HEK293 (cell line): ENCODE results near the gene ENKUR.

ENCODE experiments used
- CTCF ChIA-PET: fragments of 350-600 bp; formaldehyde crosslinking; extraction: SDS; loops from one replicate; lab custom pipeline; 2021; ENCODE audit warnings: antibody characterized with exemption; lab: Yijun Ruan, JAX
- POLR2A ChIA-PET: fragments of 300-600 bp; formaldehyde crosslinking; extraction: SDS; loops from one replicate; lab custom pipeline; 2020; ENCODE audit warnings: antibody characterized with exemption, inconsistent platforms; lab: Yijun Ruan, JAX
- H3K27ac ChIP-seq: fragments of 200-500 bp; sonication (Bioruptor generic); 2 replicates; pipeline ENCODE4 v1.5.1; 2014; ENCODE audit warnings: low read depth, low read length, control low read depth, inconsistent platforms; ENCODE audit errors: extremely low read depth
- H3K36me3 ChIP-seq, 2 experiments: fragments of 200-500 bp in 1 of 2; sonication (Bioruptor generic) in 1 of 2; 1 replicate in 1 of 2; 2 replicates in 1 of 2; pipeline ENCODE4 v1.5.1; 2014 to 2017; ENCODE audit warnings: inconsistent platforms in 2 of 2, low read length in 2 of 2; ENCODE audit not compliant: control insufficient read depth in 2 of 2, insufficient read depth in 1 of 2
- H3K4me1 ChIP-seq: fragments of 200-500 bp; sonication (Bioruptor generic); 2 replicates; pipeline ENCODE4 v1.5.1; 2014; ENCODE audit warnings: mild to moderate bottlenecking, low read length, inconsistent platforms; ENCODE audit not compliant: control insufficient read depth, insufficient read depth
- H3K4me3 ChIP-seq: 2 replicates; pipeline ENCODE4 v1.5.1; 2011; ENCODE audit warnings: low read depth, mild to moderate bottlenecking, control low read depth, low read length, moderate library complexity
- H3K9me3 ChIP-seq: fragments of 200-500 bp; sonication (Bioruptor generic); 2 replicates; pipeline ENCODE4 v1.5.1; 2014; ENCODE audit warnings: low read depth, low read length, inconsistent platforms; ENCODE audit not compliant: control insufficient read depth, insufficient read depth
- KLF17 ChIP-seq: fragments of 450-650 bp; formaldehyde crosslinking; IDR thresholded peaks from 2 replicates; pipeline ENCODE4 v1.5.1; 2016; ENCODE audit warnings: missing biosample characterization, missing genetic modification characterization
- PRDM2 ChIP-seq: fragments of 450-650 bp; formaldehyde crosslinking; IDR thresholded peaks from 2 replicates; pipeline ENCODE4 v1.5.1; 2016; ENCODE audit warnings: missing biosample characterization, missing genetic modification characterization, borderline replicate concordance
- REST ChIP-seq: fragments of 450-650 bp; formaldehyde crosslinking; IDR thresholded peaks from 2 replicates; pipeline ENCODE4 v1.5.1; 2016; ENCODE audit warnings: missing biosample characterization, missing genetic modification characterization
- SP7 ChIP-seq: fragments of 450-650 bp; formaldehyde crosslinking; IDR thresholded peaks from 2 replicates; pipeline ENCODE4 v1.5.1; 2016; ENCODE audit warnings: missing biosample characterization, missing genetic modification characterization
- ZBTB11 ChIP-seq: fragments of 450-650 bp; formaldehyde crosslinking; conservative IDR thresholded peaks from 2 replicates; pipeline ENCODE4 v1.5.1; 2016; ENCODE audit warnings: low read depth, missing biosample characterization, missing genetic modification characterization
- ZFP69B ChIP-seq: fragments of 450-650 bp; formaldehyde crosslinking; IDR thresholded peaks from 2 replicates; pipeline ENCODE4 v1.5.1; 2016; ENCODE audit warnings: missing biosample characterization, missing genetic modification characterization
- ZNF2 ChIP-seq: fragments of 450-650 bp; formaldehyde crosslinking; IDR thresholded peaks from 2 replicates; pipeline ENCODE4 v1.5.1; 2016; ENCODE audit warnings: missing biosample characterization, missing genetic modification characterization
- ZNF221 ChIP-seq: fragments of 450-650 bp; formaldehyde crosslinking; IDR thresholded peaks from 2 replicates; pipeline ENCODE4 v1.5.1; 2017; ENCODE audit warnings: missing biosample characterization, missing genetic modification characterization, borderline replicate concordance
- ZNF23 ChIP-seq: fragments of 450-650 bp; formaldehyde crosslinking; IDR thresholded peaks from 2 replicates; pipeline ENCODE4 v1.5.1; 2016; ENCODE audit warnings: missing biosample characterization, missing genetic modification characterization, borderline replicate concordance
- ZNF280D ChIP-seq: fragments of 450-650 bp; formaldehyde crosslinking; IDR thresholded peaks from 2 replicates; pipeline ENCODE4 v1.5.1; 2016; ENCODE audit warnings: missing biosample characterization, missing genetic modification characterization
- ZNF391 ChIP-seq: fragments of 450-650 bp; formaldehyde crosslinking; IDR thresholded peaks from 2 replicates; pipeline ENCODE4 v1.5.1; 2016; ENCODE audit warnings: low read depth, missing biosample characterization, missing genetic modification characterization, borderline replicate concordance
- ZNF449 ChIP-seq: fragments of 450-650 bp; formaldehyde crosslinking; IDR thresholded peaks from 2 replicates; pipeline ENCODE4 v1.5.1; 2017; ENCODE audit warnings: missing biosample characterization, mild to moderate bottlenecking, missing genetic modification characterization, moderate library complexity
- ZNF530 ChIP-seq: fragments of 450-650 bp; formaldehyde crosslinking; IDR thresholded peaks from 2 replicates; pipeline ENCODE4 v1.5.1; 2016; ENCODE audit warnings: low read depth, missing biosample characterization, missing genetic modification characterization
- ZNF555 ChIP-seq: fragments of 450-650 bp; formaldehyde crosslinking; conservative IDR thresholded peaks from 2 replicates; pipeline ENCODE4 v1.5.1; 2017; ENCODE audit warnings: missing biosample characterization, mild to moderate bottlenecking, missing genetic modification characterization, inconsistent platforms
- ZNF585B ChIP-seq: fragments of 450-650 bp; formaldehyde crosslinking; IDR thresholded peaks from 2 replicates; pipeline ENCODE4 v1.5.1; 2016; ENCODE audit warnings: missing biosample characterization, missing genetic modification characterization
- ZNF670 ChIP-seq: fragments of 450-650 bp; formaldehyde crosslinking; IDR thresholded peaks from 2 replicates; pipeline ENCODE4 v1.5.1; 2016; ENCODE audit warnings: missing biosample characterization, missing genetic modification characterization, low read depth
- ZSCAN30 ChIP-seq: fragments of 450-650 bp; IDR thresholded peaks from 2 replicates; pipeline ENCODE4 v1.5.1; 2018; ENCODE audit warnings: missing biosample characterization, mild to moderate bottlenecking, missing genetic modification characterization, moderate library complexity

The ENKUR gene

GRCh38 chr10:24981161-24981710 is 34.7 kb downstream of the ENKUR start (continued):
- TF ChIP-seq PRDM2 = no peak
- no peak for TF ChIP-seq ZFP69B (tag by site-specific recombination)
- no peak for TF ChIP-seq ZNF391
- no peak for TF ChIP-seq ZNF530 (tag by site-specific recombination)
- TF ChIP-seq ZNF221 (tag by site-specific recombination) = no peak
- TF ChIP-seq ZNF23 (tag by site-specific recombination) = no peak

- Histone ChIP-seq H3K4me3 (no peak overlapping the region), H3K27ac (no peak overlapping the region), H3K36me3 (no peaks in the 10 kb centered on the region), H3K9me3 (no peaks in the 10 kb centered on the region), H3K4me1 (no peaks in the 10 kb centered on the region)
- POLR2A ChIA-PET = no interaction called here
- CTCF ChIA-PET = interaction anchor here (0.6 kb wide), 1 partner anchor 10 kb away, joined by 3 read pairs; no protein-coding TSS in a partner anchor
- no peak for TF ChIP-seq ZNF2 (tag by site-specific recombination)
- no peak for TF ChIP-seq ZSCAN30 (tag by site-specific recombination)
- TF ChIP-seq ZNF449 = no peak
- TF ChIP-seq ZNF221 (tag by site-specific recombination) = no peak
- TF ChIP-seq ZNF280D (tag by site-specific recombination) = no peak
- TF ChIP-seq ZNF555 (tag by site-specific recombination) = no peak
- TF ChIP-seq KLF17 (tag by site-specific recombination) = no peak
- no peak for TF ChIP-seq ZNF670 (tag by site-specific recombination)
- TF ChIP-seq REST = no peak
- no peak for TF ChIP-seq ZBTB11 (tag by site-specific recombination)
- no peak for TF ChIP-seq SP7
- no peak for TF ChIP-seq ZNF585B (tag by site-specific recombination)
Measured at GRCh38 chr10:24979685-24980084, 36.3 kb downstream of the ENKUR start.
